CD4-positive, CD25-positive, alpha-beta regulatory T cell (primary cell): ENCODE data around the gene PDE6H. TPM values are rescaled to one million over a fixed set of nuclear protein-coding genes. Genes with fewer than 3 reads are reported as not detected.

Source experiments
- ATAC-seq, 2 donors: fragments of 150-1000 bp; cut with Tn5 transposase; one replicate each; pipeline ENCODE4 v1.10.0; 2021; ENCODE audit warnings: low read depth in 2 of 2, moderate number of reproducible peaks in 2 of 2, moderate library complexity in 1 of 2
- DNase-seq, 3 donors: peaks; one replicate each; pipeline versions ENCODE4 v3.0.0 to v3.0.0-alpha.2; 2012 to 2022; ENCODE audit warnings: mixed read lengths in 1 of 3
- H3K27ac ChIP-seq: one replicate; pipeline ENCODE4 v1.7.0; 2013; ENCODE audit warnings: mild to moderate bottlenecking, low read length; ENCODE audit not compliant: insufficient read depth, poor library complexity, severe bottlenecking
- H3K27me3 ChIP-seq: one replicate; pipeline ENCODE4 v1.7.0; 2013; ENCODE audit warnings: low read length; ENCODE audit not compliant: control insufficient read depth, insufficient read depth
- H3K36me3 ChIP-seq: one replicate; pipeline ENCODE4 v1.7.0; 2013; ENCODE audit warnings: mild to moderate bottlenecking, low read length, moderate library complexity; ENCODE audit not compliant: control insufficient read depth, insufficient read depth
- H3K4me1 ChIP-seq: 2 replicates; pipeline ENCODE4 v1.7.0; 2013; ENCODE audit warnings: mild to moderate bottlenecking, low read length; ENCODE audit not compliant: insufficient read depth, control insufficient read depth, poor library complexity, severe bottlenecking
- H3K4me3 ChIP-seq: one replicate; pipeline ENCODE4 v1.7.0; 2013; ENCODE audit warnings: low read depth, mild to moderate bottlenecking, low read length, moderate library complexity
- H3K9me3 ChIP-seq, 2 experiments: 1 replicate in 1 of 2; 2 replicates in 1 of 2; pipeline ENCODE4 v1.7.0; 2013; ENCODE audit warnings: low read length in 2 of 2, mild to moderate bottlenecking in 1 of 2, moderate library complexity in 1 of 2; ENCODE audit not compliant: control insufficient read depth in 2 of 2
- H3K27ac Mint-ChIP-seq, 3 donors: one replicate each; pipeline ENCODE4 v1.8.0; 2020 to 2022; ENCODE audit warnings: mild to moderate bottlenecking in 3 of 3, mixed read lengths in 3 of 3, moderate library complexity in 2 of 3
- H3K27me3 Mint-ChIP-seq: one replicate; pipeline ENCODE4 v1.8.0; 2022; ENCODE audit warnings: mild to moderate bottlenecking, mixed read lengths
- H3K36me3 Mint-ChIP-seq: one replicate; pipeline ENCODE4 v1.8.0; 2020; ENCODE audit warnings: mixed read lengths
- H3K4me1 Mint-ChIP-seq, 4 donors: one replicate each; pipeline ENCODE4 v1.8.0; 2020 to 2022; ENCODE audit warnings: mixed read lengths in 4 of 4, mild to moderate bottlenecking in 1 of 4
- H3K4me3 Mint-ChIP-seq, 4 donors: one replicate each; pipeline ENCODE4 v1.8.0; 2020 to 2022; ENCODE audit warnings: mild to moderate bottlenecking in 4 of 4, mixed read lengths in 4 of 4, moderate library complexity in 3 of 4
- H3K9me3 Mint-ChIP-seq, 7 donors: one replicate each; pipeline ENCODE4 v1.8.0; 2020 to 2022; ENCODE audit warnings: mixed read lengths in 7 of 7, mild to moderate bottlenecking in 3 of 7, moderate library complexity in 2 of 7
- polyA plus RNA-seq, 4 donors: library from polyadenylated mRNA; unstranded; fragments of 300-500 nt; fragmentation: Illumina TruSeq; gene quantifications; one replicate each; pipeline ENCODE4 v1.2.3, GENCODE V29; 2021
- total RNA-seq: library from RNA; stranded (reverse); gene quantifications from one replicate; pipeline ENCODE4 v1.2.3, GENCODE V29; 2022

PDE6H gene
- total and polyA plus RNA-seq, 5 donors from 2014 or later, result not detected

- peaks cover 12 to 40% (median 21%) of the 10 kb centered on the region in 4 donors for H3K4me1 Mint-ChIP-seq
- Histone ChIP-seq H3K27ac (no peak overlapping the region), H3K36me3 (no peaks in the 10 kb centered on the region), H3K4me3 (no peak overlapping the region), H3K9me3 (peaks cover 0 to 2% of the 10 kb centered on the region in 2 experiments), H3K27me3 (no peaks in the 10 kb centered on the region), H3K4me1 (peaks cover 3% of the 10 kb centered on the region)
- H3K9me3 Mint-ChIP-seq, result peaks cover 0 to 5% (median 0%) of the 10 kb centered on the region in 7 donors
- DNase-seq (no peak), ATAC-seq (no peak)
- no peak overlapping the region for H3K4me3 Mint-ChIP-seq
- H3K27ac Mint-ChIP-seq, result no peak overlapping the region
- H3K27me3 Mint-ChIP-seq, result no peaks in the 10 kb centered on the region
- no peaks in the 10 kb centered on the region for H3K36me3 Mint-ChIP-seq
Observed at GRCh38 chr12:14988035-14988434, 15.2 kb downstream of the PDE6H start.

DNA sequence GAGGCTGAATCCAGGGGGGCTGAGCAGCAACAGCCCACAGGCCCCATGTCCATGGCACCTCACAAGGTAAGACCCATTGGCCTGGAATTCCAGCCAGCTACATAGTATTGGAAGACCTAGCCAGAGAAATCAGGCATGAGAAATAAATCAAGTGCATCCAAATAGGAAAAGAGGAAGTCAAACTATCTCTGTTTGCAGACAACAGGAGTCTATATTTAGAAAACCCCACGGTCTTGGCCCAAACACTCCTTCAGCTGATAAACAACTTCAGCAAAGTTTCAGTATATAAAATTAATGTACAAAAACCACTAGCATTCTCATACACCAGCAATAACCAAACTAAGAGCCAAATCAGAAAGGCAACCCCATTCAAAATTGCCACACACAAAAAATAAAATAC is 16.9 kb downstream of the PDE6H start:
- ATAC-seq, result no peak
- no peak overlapping the region for H3K4me3 ChIP-seq
- H3K36me3 ChIP-seq, result no peaks in the 10 kb centered on the region
- H3K36me3 Mint-ChIP-seq, result no peaks in the 10 kb centered on the region
- H3K4me1 ChIP-seq, result peaks cover 11% of the 10 kb centered on the region
- H3K9me3 Mint-ChIP-seq, result peaks cover 0 to 5% (median 0%) of the 10 kb centered on the region in 7 donors
- H3K27ac ChIP-seq, result no peak overlapping the region
- no peak overlapping the region for H3K4me3 Mint-ChIP-seq
- DNase-seq, result no peak
- H3K27me3 ChIP-seq, result no peaks in the 10 kb centered on the region
- H3K27me3 Mint-ChIP-seq, result no peaks in the 10 kb centered on the region
- peaks cover 0 to 2% of the 10 kb centered on the region in 2 experiments for H3K9me3 ChIP-seq
- H3K27ac Mint-ChIP-seq, result peak overlapping the region; percentile 18 to 64 (median 32)
- peaks cover 14 to 44% (median 25%) of the 10 kb centered on the region in 4 donors for H3K4me1 Mint-ChIP-seq

DNA sequence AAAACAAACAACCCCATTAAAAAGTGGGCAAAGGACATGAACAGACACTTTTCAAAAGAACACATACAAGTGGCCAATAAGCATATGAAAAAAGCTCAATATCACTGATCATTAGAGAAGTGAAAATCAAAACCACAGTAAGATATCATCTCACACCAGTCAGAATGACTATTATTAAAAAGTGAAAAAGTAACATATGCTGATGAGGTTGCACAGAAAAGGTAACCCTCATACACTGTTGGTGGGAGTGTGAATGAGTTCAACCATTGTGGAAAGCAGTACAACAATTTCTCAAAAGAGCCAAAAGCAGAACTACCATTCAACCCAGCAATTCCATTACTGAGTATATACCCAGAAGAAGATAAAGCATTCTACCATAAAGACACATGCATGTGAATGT is 18.2 kb downstream of the PDE6H start:
- Histone ChIP-seq H3K9me3 (peaks cover 0 to 2% of the 10 kb centered on the region in 2 experiments), H3K4me1 (peaks cover 21% of the 10 kb centered on the region), H3K27me3 (no peaks in the 10 kb centered on the region), H3K36me3 (no peaks in the 10 kb centered on the region), H3K4me3 (no peak overlapping the region), H3K27ac (no peak overlapping the region)
- Mint-ChIP-seq H3K9me3 (peaks cover 0 to 5% (median 0%) of the 10 kb centered on the region in 7 donors), H3K36me3 (no peaks in the 10 kb centered on the region), H3K4me3 (no peak overlapping the region), H3K27me3 (peaks cover 6% of the 10 kb centered on the region), H3K4me1 (peaks cover 21 to 46% (median 32%) of the 10 kb centered on the region in 4 donors), H3K27ac (no peak overlapping the region)
- DNase-seq (no peak), ATAC-seq (no peak)

- H3K4me1 ChIP-seq, result peaks cover 21% of the 10 kb centered on the region
- no peak overlapping the region for H3K27ac ChIP-seq
- Mint-ChIP-seq H3K27me3 (peaks cover 10% of the 10 kb centered on the region), H3K4me3 (no peak overlapping the region), H3K36me3 (no peaks in the 10 kb centered on the region), H3K27ac (peak overlapping the region in 2 of 3 donors; percentile 2 to 86), H3K4me1 (peaks cover 21 to 41% (median 32%) of the 10 kb centered on the region in 4 donors), H3K9me3 (peaks cover 0 to 5% (median 0%) of the 10 kb centered on the region in 7 donors)
- ATAC-seq (no peak), DNase-seq (no peak)
- H3K27me3 ChIP-seq, result no peaks in the 10 kb centered on the region
- H3K36me3 ChIP-seq, result no peaks in the 10 kb centered on the region
- peaks cover 0 to 2% of the 10 kb centered on the region in 2 experiments for H3K9me3 ChIP-seq
- H3K4me3 ChIP-seq, result no peak overlapping the region
Observed at GRCh38 chr12:14992673-14993072, 19.8 kb downstream of the PDE6H start.

- Histone ChIP-seq H3K36me3 (no peaks in the 10 kb centered on the region), H3K9me3 (peaks cover 0 to 2% of the 10 kb centered on the region in 2 experiments), H3K27me3 (no peaks in the 10 kb centered on the region), H3K4me3 (no peak overlapping the region), H3K4me1 (peaks cover 21% of the 10 kb centered on the region), H3K27ac (no peak overlapping the region)
- H3K4me3 Mint-ChIP-seq, result no peak overlapping the region
- peaks cover 0 to 5% (median 0%) of the 10 kb centered on the region in 7 donors for H3K9me3 Mint-ChIP-seq
- peaks cover 13% of the 10 kb centered on the region for H3K27me3 Mint-ChIP-seq
- H3K4me1 Mint-ChIP-seq, result peaks cover 21 to 41% (median 32%) of the 10 kb centered on the region in 4 donors
- DNase-seq (no peak), ATAC-seq (no peak)
- H3K36me3 Mint-ChIP-seq, result no peaks in the 10 kb centered on the region
- peak overlapping the region; percentile 13 to 86 (median 70) for H3K27ac Mint-ChIP-seq
Observed at GRCh38 chr12:14993117-14993516, 20.3 kb downstream of the PDE6H start.

DNA sequence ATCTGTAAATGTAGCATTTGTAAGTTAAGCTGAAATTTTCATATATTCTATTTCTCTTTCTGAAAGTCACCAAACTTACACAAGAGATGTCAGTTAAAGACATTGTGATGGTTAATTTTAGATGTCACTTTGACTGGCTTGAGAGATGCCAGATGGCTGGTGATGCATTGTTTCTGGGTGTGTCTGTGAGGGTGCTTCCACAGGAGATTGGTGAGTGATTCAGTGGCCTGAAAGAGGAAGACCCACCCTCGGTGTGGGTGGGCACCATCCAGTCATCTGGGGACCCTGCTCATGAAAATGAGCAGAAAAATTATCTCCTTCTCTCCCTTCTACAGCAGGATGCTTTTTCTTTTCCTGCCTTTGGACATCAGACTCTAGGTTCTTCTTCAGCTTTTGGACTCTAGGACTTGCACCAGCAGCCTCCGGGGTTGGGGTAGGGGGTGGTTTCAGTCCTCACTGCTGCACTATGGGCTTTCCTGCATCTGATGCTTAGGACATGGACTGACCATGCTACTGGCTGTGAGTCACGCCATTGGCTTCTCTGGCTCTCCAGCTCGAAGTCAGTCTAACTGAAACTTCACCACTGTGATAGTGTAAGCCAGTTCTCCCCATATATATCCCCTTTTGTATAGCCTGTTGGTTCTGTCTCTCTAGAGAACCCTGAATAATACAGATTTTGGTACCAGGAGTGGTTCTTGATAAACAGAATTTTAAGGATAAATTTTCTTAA is 20.9 kb downstream of the PDE6H start:
- Histone ChIP-seq H3K9me3 (peaks cover 0 to 2% of the 10 kb centered on the region in 2 experiments), H3K27me3 (peaks cover 2% of the 10 kb centered on the region), H3K4me3 (no peak overlapping the region), H3K4me1 (peaks cover 21% of the 10 kb centered on the region), H3K27ac (peak overlapping the region; percentile 11), H3K36me3 (no peaks in the 10 kb centered on the region)
- peak overlapping the region; percentile 70 to 90 (median 86) for H3K27ac Mint-ChIP-seq
- peaks cover 21 to 41% (median 32%) of the 10 kb centered on the region in 4 donors for H3K4me1 Mint-ChIP-seq
- no peak for DNase-seq
- peaks cover 0 to 5% (median 0%) of the 10 kb centered on the region in 7 donors for H3K9me3 Mint-ChIP-seq
- no peak for ATAC-seq
- H3K27me3 Mint-ChIP-seq, result peaks cover 19% of the 10 kb centered on the region
- peak overlapping the region in 1 of 4 donors; percentile 15 for H3K4me3 Mint-ChIP-seq
- H3K36me3 Mint-ChIP-seq, result no peaks in the 10 kb centered on the region

GRCh38 chr12:14994610-14995009 is 21.8 kb downstream of the PDE6H start:
- Mint-ChIP-seq H3K27ac (peak overlapping the region; percentile 86 to 94 (median 90)), H3K4me3 (peak overlapping the region; percentile 5 to 77 (median 44)), H3K27me3 (peaks cover 28% of the 10 kb centered on the region), H3K36me3 (no peaks in the 10 kb centered on the region), H3K4me1 (peaks cover 21 to 36% (median 29%) of the 10 kb centered on the region in 4 donors), H3K9me3 (peaks cover 0 to 5% (median 0%) of the 10 kb centered on the region in 7 donors)
- Histone ChIP-seq H3K4me1 (peaks cover 21% of the 10 kb centered on the region), H3K9me3 (peaks cover 0 to 2% of the 10 kb centered on the region in 2 experiments), H3K4me3 (peak overlapping the region; percentile 52), H3K36me3 (no peaks in the 10 kb centered on the region), H3K27me3 (peaks cover 7% of the 10 kb centered on the region), H3K27ac (peak overlapping the region; percentile 11)
- peak in 1 of 3 donors; percentile 12 for DNase-seq
- ATAC-seq, result peak; percentile 39 to 46
